GM18519 (cell line): ENCODE data around the gene ARHGAP25.

Source experiments
- ATAC-seq: cut with Tn5 transposase; IDR thresholded peaks from one replicate; pipeline ENCODE4 v1.9.1; 2021; ENCODE audit warnings: mild to moderate bottlenecking, moderate library complexity; ENCODE audit not compliant: unreplicated experiment, low FRiP score

ARHGAP25 gene

GRCh38 chr2:68854476-68854875 lies 119.9 kb downstream of the ARHGAP25 start:
- no peak for ATAC-seq

GRCh38 chr2:68855550-68855949 lies 120.9 kb downstream of the ARHGAP25 start:
- ATAC-seq: no peak

GRCh38 chr2:68857202-68857845 lies 122.7 kb downstream of the ARHGAP25 start:
- no peak for ATAC-seq

- ATAC-seq: no peak
Measured at GRCh38 chr2:68857855-68858456, 123.3 kb downstream of the ARHGAP25 start.

GRCh38 chr2:68860111-68860510 lies 125.5 kb downstream of the ARHGAP25 start:
- no peak for ATAC-seq

GRCh38 chr2:68861330-68861729 lies 126.7 kb downstream of the ARHGAP25 start:
- no peak for ATAC-seq

GRCh38 chr2:68862889-68863288 lies 128.3 kb downstream of the ARHGAP25 start:
- ATAC-seq: no peak

- ATAC-seq: no peak
Measured at GRCh38 chr2:68863996-68864395, 129.4 kb downstream of the ARHGAP25 start.

- no peak for ATAC-seq
Measured at GRCh38 chr2:68865108-68865507, 130.5 kb downstream of the ARHGAP25 start.

GRCh38 chr2:68870215-68870614 lies 135.6 kb downstream of the ARHGAP25 start:
- ATAC-seq: no peak

- ATAC-seq: no peak
Measured at GRCh38 chr2:68871159-68871764, 136.7 kb downstream of the ARHGAP25 start, which contains the start of gene BMP10. BMP10 (minus strand) TSS chr2:68871397; CDS start chr2:68871358, 39 bp downstream.
